HepG2 (cell line): ENCODE data around the gene NDUFS2. TPM values are rescaled to one million over a fixed set of nuclear protein-coding genes. Genes with fewer than 3 reads are reported as not detected.

Experiments used
- ESRRA ChIP-seq: sonication (generic); formaldehyde crosslinking; IDR thresholded peaks from 2 replicates; pipeline ENCODE4 v1.5.1; 2020; ENCODE audit warnings: mild to moderate bottlenecking, low read depth, missing genetic modification reagents
- FLYWCH1 ChIP-seq: sonication (generic); formaldehyde crosslinking; IDR thresholded peaks from 2 replicates; pipeline ENCODE4 v1.8.1; 2023; ENCODE audit warnings: mild to moderate bottlenecking, missing genetic modification reagents
- FOXK1 ChIP-seq: sonication (generic); formaldehyde crosslinking; IDR thresholded peaks from 2 replicates; pipeline ENCODE4 v1.4.0; 2020; ENCODE audit warnings: low read depth, missing genetic modification reagents, borderline replicate concordance
- HNF4A ChIP-seq: sonication (generic); formaldehyde crosslinking; IDR thresholded peaks from 2 replicates; pipeline ENCODE4 v1.4.0; 2020; ENCODE audit warnings: missing genetic modification reagents
- KAT2B ChIP-seq: fragments of 150-350 bp; IDR thresholded peaks from 2 replicates; pipeline ENCODE4 v1.6.1; 2014; ENCODE audit warnings: low read depth, low read length, borderline replicate concordance
- KMT2A ChIP-seq: sonication (generic); formaldehyde crosslinking; IDR thresholded peaks from 2 replicates; pipeline ENCODE4 v1.4.0; 2020; ENCODE audit warnings: missing genetic modification reagents
- NR2F1 ChIP-seq, 2 experiments: fragments of 450-650 bp in 1 of 2; formaldehyde crosslinking in 1 of 2; IDR thresholded peaks; 2 replicates each; pipeline versions ENCODE4 v1.5.0 to v1.6.1; 2016 to 2020; ENCODE audit warnings: mild to moderate bottlenecking in 1 of 2, missing compliant biosample characterization in 1 of 2, missing genetic modification reagents in 1 of 2, moderate library complexity in 1 of 2
- POLR2AphosphoS5 ChIP-seq: IDR thresholded peaks from 2 replicates; pipeline ENCODE4 v1.6.1; 2012; ENCODE audit warnings: low read depth, low read length
- RBAK ChIP-seq: sonication (generic); formaldehyde crosslinking; IDR thresholded peaks from 2 replicates; pipeline ENCODE4 v1.5.1; 2020; ENCODE audit warnings: mild to moderate bottlenecking, missing genetic modification reagents
- RBFOX2 ChIP-seq: fragments of 200-400 bp; formaldehyde crosslinking; IDR thresholded peaks from 2 replicates; pipeline ENCODE4 v1.6.1; 2017; ENCODE audit warnings: low read depth, mild to moderate bottlenecking, low read length
- RNF2 ChIP-seq: fragments of 450-650 bp; conservative IDR thresholded peaks from 2 replicates; pipeline ENCODE4 v1.6.1; 2016; ENCODE audit warnings: low read depth
- TEAD3 ChIP-seq: optimal IDR thresholded peaks from 2 replicates; pipeline ENCODE3; 2016; ENCODE audit warnings: borderline replicate concordance
- ZNF234 ChIP-seq: sonication (generic); formaldehyde crosslinking; conservative IDR thresholded peaks from 2 replicates; pipeline ENCODE4 v1.5.1; 2020; ENCODE audit warnings: mild to moderate bottlenecking, missing genetic modification reagents
- ZNF292 ChIP-seq: sonication (generic); formaldehyde crosslinking; IDR thresholded peaks from 2 replicates; pipeline ENCODE4 v1.8.1; 2022; ENCODE audit warnings: mild to moderate bottlenecking, low read depth, missing genetic modification reagents, borderline replicate concordance
- ZNF558 ChIP-seq: sonication (generic); formaldehyde crosslinking; IDR thresholded peaks from 2 replicates; pipeline ENCODE4 v1.9.0; 2022; ENCODE audit warnings: mild to moderate bottlenecking, missing genetic modification reagents, borderline replicate concordance
- ZNF788 ChIP-seq: sonication (generic); formaldehyde crosslinking; IDR thresholded peaks from 2 replicates; pipeline ENCODE4 v1.5.0; 2020; ENCODE audit warnings: mild to moderate bottlenecking, missing genetic modification reagents, borderline replicate concordance
- polyA plus RNA-seq, 8 experiments: library from polyadenylated mRNA; depleted of rRNA in 3 of 8; stranded (reverse) in 7 of 8; unstranded in 1 of 8; fragments of >200 nt; fragmentation: Illumina TruSeq in 4 of 8; extraction: Trizol in 4 of 8; gene quantifications; 2 replicates each; pipeline versions ENCODE4 v1.2.1 to v1.2.3, GENCODE V29; 2011 to 2016; ENCODE audit warnings: low read depth in 4 of 8, missing spikeins in 1 of 8, mixed read lengths in 1 of 8; ENCODE audit not compliant: insufficient read depth in 1 of 8
- total RNA-seq, 5 experiments: library from RNA; depleted of rRNA; stranded (reverse); fragments of >200 nt; fragmentation: Illumina TruSeq; extraction: Trizol; gene quantifications; 2 replicates each; pipeline ENCODE4 v1.2.3, GENCODE V29; 2016; ENCODE audit warnings: low read depth in 1 of 5
- TF ChIP-seq, protein P1 (sequence below): sonication (generic); formaldehyde crosslinking; IDR thresholded peaks from 2 replicates; pipeline ENCODE4 v1.5.0; 2020; ENCODE audit warnings: missing genetic modification reagents, mild to moderate bottlenecking, borderline replicate concordance
- TF ChIP-seq, protein P2 (sequence below), 2 experiments: sonication (generic) in 1 of 2; formaldehyde crosslinking in 1 of 2; IDR thresholded peaks; 2 replicates each; pipeline versions ENCODE4 v1.4.0 to v1.6.1; 2016 to 2020; ENCODE audit warnings: borderline replicate concordance in 1 of 2, low read depth in 1 of 2, mild to moderate bottlenecking in 1 of 2, missing genetic modification reagents in 1 of 2
- TF ChIP-seq, protein P3 (sequence below): sonication (generic); formaldehyde crosslinking; IDR thresholded peaks from 2 replicates; pipeline ENCODE4 v1.5.1; 2020; ENCODE audit warnings: mild to moderate bottlenecking, moderate library complexity, missing genetic modification reagents
- TF ChIP-seq, protein P4 (sequence below), 2 experiments: sonication (generic) in 1 of 2; formaldehyde crosslinking in 1 of 2; IDR thresholded peaks; 2 replicates each; pipeline versions ENCODE4 v1.4.0 to v1.6.1; 2018 to 2020; ENCODE audit warnings: missing genetic modification reagents in 2 of 2, borderline replicate concordance in 1 of 2, low read depth in 1 of 2, mild to moderate bottlenecking in 1 of 2, missing biosample characterization in 1 of 2

Gene NDUFS2
- total and polyA plus RNA-seq, 2 of the 13 experiments (the other 11 are each of a cell fraction or from before 2014, with no cell fraction given), result 89.9 to 118 TPM

DNA sequence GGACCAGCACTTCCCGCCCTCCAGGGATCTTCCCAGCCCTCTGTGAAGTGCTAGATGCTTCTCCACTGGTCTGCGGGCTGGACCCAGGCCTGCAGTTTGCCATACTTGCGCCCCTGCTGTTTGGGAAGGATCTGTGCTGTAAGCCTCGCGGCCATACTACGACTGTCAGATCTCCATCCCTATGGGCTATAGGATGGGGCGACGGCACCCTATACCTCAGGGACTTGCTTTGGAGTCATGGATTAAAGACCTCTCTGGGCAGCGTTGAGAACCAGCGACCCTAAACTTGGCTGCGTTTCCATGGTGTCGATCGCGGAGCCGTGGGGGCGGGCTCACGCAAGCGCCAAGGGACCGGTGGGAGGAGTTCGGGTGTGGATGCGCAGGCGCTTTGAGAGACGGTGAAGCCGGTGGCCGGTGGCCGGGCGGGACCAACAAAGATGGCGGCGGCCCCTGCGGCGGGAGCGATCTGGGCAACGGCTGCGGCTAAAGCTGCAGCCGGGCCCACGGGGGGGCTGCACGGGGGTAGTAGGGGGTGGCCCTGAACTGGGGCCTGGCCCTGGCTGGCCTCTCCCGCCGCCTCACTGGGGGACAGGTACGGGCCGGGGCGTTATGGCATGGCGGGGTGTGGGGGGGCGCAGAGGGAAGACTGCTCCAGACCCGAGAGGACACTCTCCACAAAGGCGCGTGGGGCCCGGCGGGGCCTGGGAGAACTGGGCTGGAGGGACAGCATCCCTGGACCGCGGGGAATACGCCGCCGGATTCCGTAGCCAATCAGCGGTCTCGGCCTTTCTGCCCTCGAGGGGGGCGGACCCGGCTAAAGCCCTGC, 42.9 kb upstream of the NDUFS2 start, which contains the start of gene USP21 (continued):
- TF ChIP-seq, protein P1, sequence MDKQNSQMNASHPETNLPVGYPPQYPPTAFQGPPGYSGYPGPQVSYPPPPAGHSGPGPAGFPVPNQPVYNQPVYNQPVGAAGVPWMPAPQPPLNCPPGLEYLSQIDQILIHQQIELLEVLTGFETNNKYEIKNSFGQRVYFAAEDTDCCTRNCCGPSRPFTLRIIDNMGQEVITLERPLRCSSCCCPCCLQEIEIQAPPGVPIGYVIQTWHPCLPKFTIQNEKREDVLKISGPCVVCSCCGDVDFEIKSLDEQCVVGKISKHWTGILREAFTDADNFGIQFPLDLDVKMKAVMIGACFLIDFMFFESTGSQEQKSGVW (CRISPR knock-in tag), result no peak
- TF ChIP-seq ZNF788 (peak; percentile 50; the same call in 1 of the 2 replicates), HNF4A (no peak), ZNF292 (CRISPR knock-in tag) (no peak), NR2F1 (CRISPR knock-in tag; IDR thresholded peaks at IDR 0.05) (0 out of 4 replicates have a peak, but pooled peaks of 1 of the 2 experiments have one; percentile 26), RNF2 (no peak), ESRRA (CRISPR knock-in tag) (no peak), RBFOX2 (peak; percentile 94), ZNF558 (no peak), ZNF234 (CRISPR knock-in tag) (no peak), POLR2AphosphoS5 (peak; percentile 74), FOXK1 (CRISPR knock-in tag) (peak; percentile 28; the same call in 1 of the 2 replicates), KMT2A (CRISPR knock-in tag) (no peak), TEAD3 (CRISPR knock-in tag) (no peak), RBAK (no peak), FLYWCH1 (CRISPR knock-in tag) (no peak), KAT2B (no peak)
- TF ChIP-seq, protein P2, sequence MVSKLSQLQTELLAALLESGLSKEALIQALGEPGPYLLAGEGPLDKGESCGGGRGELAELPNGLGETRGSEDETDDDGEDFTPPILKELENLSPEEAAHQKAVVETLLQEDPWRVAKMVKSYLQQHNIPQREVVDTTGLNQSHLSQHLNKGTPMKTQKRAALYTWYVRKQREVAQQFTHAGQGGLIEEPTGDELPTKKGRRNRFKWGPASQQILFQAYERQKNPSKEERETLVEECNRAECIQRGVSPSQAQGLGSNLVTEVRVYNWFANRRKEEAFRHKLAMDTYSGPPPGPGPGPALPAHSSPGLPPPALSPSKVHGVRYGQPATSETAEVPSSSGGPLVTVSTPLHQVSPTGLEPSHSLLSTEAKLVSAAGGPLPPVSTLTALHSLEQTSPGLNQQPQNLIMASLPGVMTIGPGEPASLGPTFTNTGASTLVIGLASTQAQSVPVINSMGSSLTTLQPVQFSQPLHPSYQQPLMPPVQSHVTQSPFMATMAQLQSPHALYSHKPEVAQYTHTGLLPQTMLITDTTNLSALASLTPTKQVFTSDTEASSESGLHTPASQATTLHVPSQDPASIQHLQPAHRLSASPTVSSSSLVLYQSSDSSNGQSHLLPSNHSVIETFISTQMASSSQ (IDR thresholded peaks at IDR 0.05; ENCODE audit: low read depth), result no peak
- TF ChIP-seq, protein P2 (CRISPR knock-in tag; IDR thresholded peaks at IDR 0.05; ENCODE audit: borderline replicate concordance), result no peak
- TF ChIP-seq, protein P3, sequence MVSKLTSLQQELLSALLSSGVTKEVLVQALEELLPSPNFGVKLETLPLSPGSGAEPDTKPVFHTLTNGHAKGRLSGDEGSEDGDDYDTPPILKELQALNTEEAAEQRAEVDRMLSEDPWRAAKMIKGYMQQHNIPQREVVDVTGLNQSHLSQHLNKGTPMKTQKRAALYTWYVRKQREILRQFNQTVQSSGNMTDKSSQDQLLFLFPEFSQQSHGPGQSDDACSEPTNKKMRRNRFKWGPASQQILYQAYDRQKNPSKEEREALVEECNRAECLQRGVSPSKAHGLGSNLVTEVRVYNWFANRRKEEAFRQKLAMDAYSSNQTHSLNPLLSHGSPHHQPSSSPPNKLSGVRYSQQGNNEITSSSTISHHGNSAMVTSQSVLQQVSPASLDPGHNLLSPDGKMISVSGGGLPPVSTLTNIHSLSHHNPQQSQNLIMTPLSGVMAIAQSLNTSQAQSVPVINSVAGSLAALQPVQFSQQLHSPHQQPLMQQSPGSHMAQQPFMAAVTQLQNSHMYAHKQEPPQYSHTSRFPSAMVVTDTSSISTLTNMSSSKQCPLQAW (CRISPR knock-in tag), result peak; percentile 54
- TF ChIP-seq, protein P4, sequence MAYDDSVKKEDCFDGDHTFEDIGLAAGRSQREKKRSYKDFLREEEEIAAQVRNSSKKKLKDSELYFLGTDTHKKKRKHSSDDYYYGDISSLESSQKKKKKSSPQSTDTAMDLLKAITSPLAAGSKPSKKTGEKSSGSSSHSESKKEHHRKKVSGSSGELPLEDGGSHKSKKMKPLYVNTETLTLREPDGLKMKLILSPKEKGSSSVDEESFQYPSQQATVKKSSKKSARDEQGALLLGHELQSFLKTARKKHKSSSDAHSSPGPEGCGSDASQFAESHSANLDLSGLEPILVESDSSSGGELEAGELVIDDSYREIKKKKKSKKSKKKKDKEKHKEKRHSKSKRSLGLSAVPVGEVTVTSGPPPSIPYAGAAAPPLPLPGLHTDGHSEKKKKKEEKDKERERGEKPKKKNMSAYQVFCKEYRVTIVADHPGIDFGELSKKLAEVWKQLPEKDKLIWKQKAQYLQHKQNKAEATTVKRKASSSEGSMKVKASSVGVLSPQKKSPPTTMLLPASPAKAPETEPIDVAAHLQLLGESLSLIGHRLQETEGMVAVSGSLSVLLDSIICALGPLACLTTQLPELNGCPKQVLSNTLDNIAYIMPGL (CRISPR knock-in tag; IDR thresholded peaks at IDR 0.05; ENCODE audit: borderline replicate concordance in 1 of 2, low read depth in 1 of 2), result peak in 1 of 2 experiments; percentile 70; a peak in 2 of 4 replicates
